Stimulated activated CD4-positive, alpha-beta T cell treated with anti-CD3 and anti-CD28 coated beads, TNF-alpha, amount 100 ng/mL, for 4 hours (primary cell): ENCODE data around the gene TRAFD1.
"Not testable (repeated sequence)": the region's sequence is repeated elsewhere in the genome, so short reads cannot be mapped to it uniquely, and the experiment has no call there.

Experiments
- DNase-seq, 3 experiments: peaks; one replicate each; pipeline ENCODE4 v3.0.0-alpha.2; 2020; ENCODE audit warnings: low read depth in 3 of 3

The TRAFD1 gene

DNA sequence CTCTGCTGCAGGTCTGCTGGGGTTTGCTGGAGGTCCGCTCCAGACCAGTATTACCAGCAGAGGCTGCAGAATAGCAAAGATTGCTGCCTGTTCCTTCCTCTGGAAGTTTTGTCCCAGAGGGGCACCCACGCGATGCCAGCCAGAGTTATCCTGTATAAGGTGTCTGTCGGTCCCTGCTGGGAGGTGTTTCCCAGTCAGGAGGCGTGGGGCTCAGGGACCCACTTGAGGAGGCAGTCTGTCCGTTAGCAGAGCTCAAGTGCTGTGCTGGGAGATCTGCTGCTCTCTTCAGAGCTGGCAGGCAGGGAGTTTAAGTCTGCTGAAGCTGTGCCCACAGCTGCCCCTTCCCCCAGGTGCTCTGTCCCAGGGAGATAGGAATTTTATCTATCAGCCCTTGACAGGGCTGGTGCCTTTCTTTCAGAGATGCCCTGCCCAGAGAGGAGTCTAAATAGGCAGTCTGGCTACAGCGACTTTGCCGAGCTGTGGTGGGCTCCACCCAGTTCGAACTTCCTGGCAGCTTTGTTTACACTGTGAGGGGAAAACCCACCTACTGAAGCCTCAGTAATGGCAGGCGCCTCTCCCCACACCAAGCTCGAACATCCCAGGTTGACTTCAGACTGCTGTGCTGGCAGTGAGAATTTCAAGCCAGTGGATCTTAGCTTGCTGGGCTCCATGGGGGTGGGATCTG is 33.2 kb downstream of the TRAFD1 start:
- not testable (repeated sequence) for DNase-seq

DNA sequence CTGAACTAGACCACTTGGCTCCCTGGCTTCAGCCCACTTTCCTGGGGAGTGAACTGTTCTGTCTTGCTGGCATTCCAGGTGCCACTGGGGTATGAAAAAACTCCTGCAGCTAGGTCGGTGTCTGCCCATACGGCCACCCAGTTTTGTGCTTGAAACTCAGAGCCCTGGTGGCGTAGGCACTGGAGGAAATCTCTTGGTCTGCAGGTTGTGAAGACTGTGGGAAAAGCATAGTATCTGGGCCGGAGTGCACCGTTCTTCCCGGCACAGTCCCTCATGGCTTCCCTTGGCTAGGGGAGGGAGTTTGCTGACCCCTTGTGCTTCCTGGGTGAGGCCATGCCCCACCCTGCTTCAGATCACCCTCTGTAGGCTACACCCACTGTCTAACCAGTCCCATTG is 33.8 kb downstream of the TRAFD1 start:
- no peak for DNase-seq

GRCh38 chr12:112160611-112161010 is 35.3 kb downstream of the TRAFD1 start:
- no peak for DNase-seq

GRCh38 chr12:112161711-112162110 is 36.4 kb downstream of the TRAFD1 start:
- DNase-seq = no peak

- no peak for DNase-seq
These were observed 37.0 kb downstream of the TRAFD1 start for GRCh38 chr12:112162241-112162790.

GRCh38 chr12:112163056-112163455 is 37.7 kb downstream of the TRAFD1 start:
- no peak for DNase-seq

- DNase-seq = no peak
These were observed 38.2 kb downstream of the TRAFD1 start for GRCh38 chr12:112163471-112163991.

GRCh38 chr12:112164011-112164660 is 38.8 kb downstream of the TRAFD1 start:
- no peak for DNase-seq

- no peak for DNase-seq
These were observed 40.3 kb downstream of the TRAFD1 start for GRCh38 chr12:112165624-112166023.

- DNase-seq = no peak
These were observed 41.0 kb downstream of the TRAFD1 start for GRCh38 chr12:112166051-112167015.

DNA sequence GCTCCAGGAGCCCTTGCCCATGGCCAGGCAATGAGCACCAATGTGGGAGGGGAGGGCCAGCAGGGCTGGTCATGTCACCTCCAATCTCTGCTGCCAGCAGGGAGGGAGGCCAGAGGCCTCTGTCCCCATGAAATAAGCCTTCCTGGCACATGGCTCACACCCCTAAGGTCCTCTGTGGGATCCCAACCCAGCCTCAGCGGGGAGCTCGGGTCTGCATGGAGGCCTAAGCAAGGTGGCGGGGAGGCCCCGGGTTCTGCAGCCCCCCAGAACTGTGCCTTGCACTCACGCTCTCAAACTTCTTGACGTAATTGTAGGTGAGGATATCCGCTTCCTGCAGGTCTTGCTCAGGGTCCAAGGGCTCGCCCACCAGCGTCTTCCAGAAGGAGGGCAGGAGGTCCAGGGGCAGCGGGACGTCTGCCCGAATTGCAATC is 41.7 kb downstream of the TRAFD1 start:
- no peak for DNase-seq

DNA sequence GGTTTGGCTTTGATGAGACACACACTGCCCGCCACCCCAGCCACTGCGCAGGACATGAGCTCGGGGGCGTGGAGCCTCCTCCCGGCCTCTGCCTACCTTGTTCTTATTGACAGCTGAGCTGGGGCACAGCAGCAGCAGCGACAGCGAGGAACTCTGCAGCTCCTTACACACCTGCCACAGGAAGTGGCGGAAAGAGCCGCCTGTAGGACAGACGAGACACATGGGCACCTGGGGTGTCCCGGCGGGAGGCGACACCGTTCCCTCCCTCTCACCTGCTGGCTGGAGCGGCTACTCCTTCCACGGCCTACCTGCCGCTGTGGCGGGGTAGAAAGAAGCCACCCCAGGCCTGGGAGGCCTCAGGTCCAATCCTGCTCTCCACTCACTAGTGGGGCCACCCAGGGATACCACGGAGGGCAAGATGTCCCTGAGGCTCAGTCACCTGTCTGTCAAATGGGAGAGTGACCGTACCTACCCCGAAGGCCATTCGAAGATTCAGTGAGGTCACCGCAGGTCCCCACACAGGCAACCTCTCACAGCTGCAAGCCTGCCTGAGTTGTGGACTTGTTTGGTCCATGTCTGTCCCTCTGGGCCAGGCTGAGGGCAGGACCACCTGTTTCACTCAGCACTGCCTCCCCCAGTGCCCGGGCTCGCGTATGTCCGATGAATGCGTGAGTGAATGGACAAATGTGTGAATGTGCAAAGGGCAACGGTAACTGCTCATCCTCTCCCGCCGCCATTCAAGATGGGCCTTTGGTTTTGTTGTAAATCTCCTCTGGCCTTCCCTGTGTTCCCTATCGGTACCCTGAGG is 42.6 kb downstream of the TRAFD1 start:
- no peak for DNase-seq

DNA sequence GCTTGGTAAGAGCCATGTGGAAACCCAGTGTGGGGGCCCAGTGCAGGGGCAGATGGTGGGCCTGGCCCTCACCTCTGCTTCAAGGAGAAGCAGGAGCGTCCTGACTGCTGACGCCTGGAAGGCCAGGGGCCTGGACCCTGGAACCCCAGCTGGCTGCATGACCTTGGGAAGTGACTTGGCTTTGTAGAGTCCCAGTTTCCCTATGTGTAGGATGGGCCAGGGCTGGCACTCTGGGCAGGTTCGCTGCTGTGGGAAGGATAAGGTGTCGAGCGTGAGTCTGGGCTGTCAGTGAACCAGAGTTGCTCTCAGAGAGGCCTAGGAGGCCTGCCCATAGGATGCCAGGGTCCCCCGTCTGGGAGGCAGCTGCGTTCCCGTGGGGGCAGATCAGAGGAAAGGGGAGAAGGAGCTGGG is 43.2 kb downstream of the TRAFD1 start:
- no peak for DNase-seq

GRCh38 chr12:112169161-112169872 is 44.0 kb downstream of the TRAFD1 start:
- DNase-seq = no peak

GRCh38 chr12:112169966-112170365 is 44.6 kb downstream of the TRAFD1 start:
- no peak for DNase-seq

DNA sequence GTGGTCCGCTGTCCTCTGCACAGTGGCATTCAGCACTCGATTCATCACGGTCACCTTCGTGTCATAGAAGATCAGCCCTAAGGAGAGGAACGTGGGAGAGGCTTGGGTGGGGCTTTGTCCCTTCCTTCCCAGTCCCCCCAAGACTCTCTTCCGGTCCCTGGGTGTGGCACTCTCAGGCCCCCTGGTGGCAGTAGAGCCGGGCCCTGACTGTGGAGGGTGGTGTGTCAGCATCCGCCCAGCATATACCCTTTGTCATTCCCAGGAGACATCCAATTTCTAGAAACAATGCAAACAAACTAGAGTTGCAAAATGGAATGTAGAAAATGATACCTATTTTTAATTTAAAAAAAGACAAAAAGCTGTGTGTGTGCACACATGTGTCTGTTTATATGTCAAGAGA is 45.0 kb downstream of the TRAFD1 start:
- DNase-seq = no peak

DNA sequence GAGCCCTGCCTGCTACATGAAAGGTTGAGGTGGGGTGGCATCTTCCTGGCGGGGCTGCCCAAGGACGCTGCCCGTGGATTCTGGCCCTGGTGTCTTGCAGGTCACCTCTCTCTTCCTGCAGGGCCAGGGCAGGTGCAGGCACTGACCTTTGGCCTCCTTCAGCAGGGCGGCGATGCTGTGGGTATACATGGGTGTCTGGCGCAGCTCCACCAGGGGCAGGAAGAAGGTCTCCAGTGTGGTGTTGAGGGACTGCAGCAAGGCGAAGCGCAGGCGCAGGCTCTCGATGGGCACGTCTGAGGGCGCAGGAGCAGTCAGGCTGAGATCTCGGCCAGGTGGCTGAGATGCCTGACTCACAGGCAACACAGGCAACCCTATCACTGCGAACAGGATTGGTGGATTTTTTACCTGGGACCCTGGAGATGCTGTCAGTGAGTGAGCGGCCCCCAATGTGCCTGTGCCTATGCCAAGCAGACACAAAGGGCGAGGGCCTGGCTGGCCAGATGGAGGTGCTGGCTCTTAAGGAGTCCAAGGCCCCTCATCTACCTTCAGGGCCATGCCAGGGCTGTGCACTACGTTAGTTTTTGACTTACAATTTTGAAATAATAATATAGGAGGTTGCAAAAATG is 45.7 kb downstream of the TRAFD1 start:
- DNase-seq = no peak

GRCh38 chr12:112172556-112173324 is 47.4 kb downstream of the TRAFD1 start:
- no peak for DNase-seq
